HG03457 (cell line): ENCODE measurements around the gene C1orf159.
A peak's percentile ranks its signal among the peaks of the same experiment; 100 is the strongest.
"Not testable (repeated sequence)": the region's sequence is repeated elsewhere in the genome, so short reads cannot be mapped to it uniquely, and the experiment has no call there.

Source experiments
- ATAC-seq: cut with Tn5 transposase; IDR thresholded peaks from one replicate; pipeline ENCODE4 v1.9.1; 2021; ENCODE audit warnings: moderate number of reproducible peaks; ENCODE audit not compliant: unreplicated experiment

Gene C1orf159

DNA sequence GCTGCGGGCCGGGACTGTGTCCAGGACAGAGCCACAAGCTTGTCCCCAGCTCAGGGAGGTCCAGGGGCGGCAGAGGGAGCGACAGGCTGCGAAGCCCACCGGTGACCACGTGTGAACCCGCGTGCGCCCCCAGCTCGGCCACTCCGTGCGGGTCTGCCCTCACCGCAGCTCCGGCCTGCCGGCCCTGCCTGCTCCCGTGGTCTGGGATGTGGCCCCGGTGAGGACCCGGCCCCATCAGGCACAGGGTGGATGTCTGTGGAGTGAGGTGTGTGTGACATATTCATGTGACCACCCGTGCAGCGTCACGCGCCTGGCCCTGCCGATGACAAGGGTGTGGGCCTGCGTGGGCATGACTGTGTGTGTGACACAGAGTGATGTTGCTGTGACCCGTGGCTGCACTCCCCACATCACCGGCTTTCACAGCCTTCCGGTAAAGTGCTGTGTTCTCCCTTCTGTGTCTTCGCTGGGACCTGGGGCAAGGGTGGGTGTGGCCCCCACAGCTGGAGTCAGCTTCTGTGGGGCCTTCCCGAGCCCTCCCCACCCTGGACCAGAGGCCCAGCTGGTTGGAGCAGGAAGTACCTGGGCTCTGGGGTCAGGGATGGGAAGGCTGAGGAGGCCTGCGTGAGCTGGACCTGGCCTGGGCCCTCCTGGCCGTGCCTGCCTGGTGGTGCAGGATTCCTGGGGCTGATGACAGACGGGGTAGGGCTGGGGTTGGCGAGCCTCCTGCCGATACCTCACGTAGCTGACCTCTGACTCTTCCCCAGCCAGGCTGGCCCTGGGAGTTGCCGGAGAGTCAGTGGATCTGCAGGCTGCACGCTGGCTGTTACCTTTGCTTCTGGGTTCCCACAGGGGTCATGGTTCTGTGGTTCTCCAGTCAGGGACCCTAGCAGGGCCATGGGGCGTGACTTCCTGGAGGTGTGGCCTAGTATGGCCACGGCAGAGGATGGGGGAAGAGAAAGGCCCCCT, 45.9 kb downstream of the C1orf159 start:
- ATAC-seq, result no peak

DNA sequence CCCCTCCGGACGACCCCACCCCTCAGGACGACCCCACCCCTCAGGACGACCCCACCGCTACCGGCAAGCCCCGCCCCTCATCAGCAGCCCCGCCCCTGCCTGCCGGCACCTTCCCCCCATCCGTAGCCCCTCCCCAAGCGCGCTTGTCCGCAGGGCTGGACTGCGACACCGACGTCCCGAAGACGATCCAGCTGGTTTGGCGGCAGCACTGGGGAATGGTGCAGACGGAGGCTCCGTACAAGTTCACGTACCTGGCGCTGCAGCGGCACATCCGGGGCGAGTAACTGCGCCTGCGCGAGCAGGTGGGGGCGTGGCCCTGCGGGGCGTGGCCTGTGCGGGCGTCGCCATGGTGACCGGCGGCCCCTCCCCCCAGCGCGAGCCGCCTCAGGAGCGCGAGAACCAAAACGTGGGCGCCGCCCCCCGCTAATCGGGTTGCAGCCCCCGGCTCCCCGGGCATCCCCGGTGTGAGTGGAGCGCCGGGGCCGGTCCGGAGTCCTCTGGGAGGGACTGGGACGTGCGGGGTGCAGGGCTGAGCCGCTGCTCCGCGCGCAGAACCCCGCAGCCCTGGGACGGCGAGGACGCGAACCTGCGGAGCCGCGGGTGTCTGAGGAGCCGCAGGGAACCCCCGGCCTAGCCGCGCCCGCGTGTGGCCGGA, 46.7 kb downstream of the C1orf159 start:
- no peak for ATAC-seq

DNA sequence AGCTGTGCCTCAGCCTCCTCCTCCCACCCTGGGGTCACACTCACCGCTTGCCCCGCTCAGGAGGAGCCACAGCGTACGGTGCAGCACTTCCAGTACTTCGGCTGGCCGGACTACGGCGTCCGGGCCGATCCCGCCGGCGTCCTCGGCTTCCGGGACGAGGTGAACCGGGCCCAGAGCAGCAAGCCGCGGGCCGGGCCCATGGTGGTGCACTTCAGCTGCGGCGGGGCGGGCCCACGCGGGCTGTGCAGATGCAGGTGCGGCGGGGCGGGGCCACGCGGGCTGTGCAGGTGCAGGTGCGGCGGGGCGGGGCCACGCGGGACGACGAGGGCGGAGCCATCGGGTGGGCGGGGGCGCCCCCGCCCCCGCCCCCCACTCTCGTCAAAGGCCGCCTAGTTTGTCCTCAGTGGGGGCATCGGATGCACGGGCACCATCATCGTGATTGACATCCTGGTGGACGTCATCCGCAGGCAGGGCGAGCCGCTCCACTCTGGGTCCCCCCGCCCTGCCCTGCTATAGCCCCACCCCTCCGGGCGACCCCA, 47.3 kb downstream of the C1orf159 start:
- no peak for ATAC-seq

DNA sequence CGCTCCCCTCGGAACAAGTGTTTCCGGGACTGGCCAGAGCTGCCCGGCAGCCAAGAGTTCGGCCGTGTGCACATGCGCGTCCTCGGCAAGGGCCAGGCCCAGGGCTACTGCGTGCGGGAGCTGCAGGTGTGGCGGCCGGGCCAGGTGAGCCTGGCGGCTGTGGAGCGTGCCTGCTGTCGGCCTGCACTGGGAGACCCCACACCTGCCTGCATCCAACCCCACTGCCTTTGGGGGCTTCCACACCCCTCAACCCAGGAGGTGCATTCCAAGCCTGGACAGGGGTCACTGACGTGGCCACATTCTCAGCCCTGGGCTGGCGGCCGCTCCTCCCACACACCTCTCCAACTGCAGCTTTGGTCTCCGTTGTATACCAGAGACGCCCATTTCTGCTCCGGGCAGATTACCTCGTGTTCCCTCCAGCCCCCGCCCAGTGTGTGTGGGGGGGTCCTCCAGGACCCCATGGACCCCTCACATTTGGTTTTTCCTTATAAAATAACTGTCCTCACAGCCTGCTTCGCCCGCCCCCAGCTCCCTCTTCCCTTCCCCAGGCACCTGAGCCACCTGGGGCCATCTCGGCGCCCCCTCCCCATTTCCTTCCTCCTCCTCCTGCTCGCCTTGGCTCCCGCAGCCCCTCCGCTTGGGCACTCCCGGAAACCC, 47.9 kb downstream of the C1orf159 start:
- no peak for ATAC-seq

DNA sequence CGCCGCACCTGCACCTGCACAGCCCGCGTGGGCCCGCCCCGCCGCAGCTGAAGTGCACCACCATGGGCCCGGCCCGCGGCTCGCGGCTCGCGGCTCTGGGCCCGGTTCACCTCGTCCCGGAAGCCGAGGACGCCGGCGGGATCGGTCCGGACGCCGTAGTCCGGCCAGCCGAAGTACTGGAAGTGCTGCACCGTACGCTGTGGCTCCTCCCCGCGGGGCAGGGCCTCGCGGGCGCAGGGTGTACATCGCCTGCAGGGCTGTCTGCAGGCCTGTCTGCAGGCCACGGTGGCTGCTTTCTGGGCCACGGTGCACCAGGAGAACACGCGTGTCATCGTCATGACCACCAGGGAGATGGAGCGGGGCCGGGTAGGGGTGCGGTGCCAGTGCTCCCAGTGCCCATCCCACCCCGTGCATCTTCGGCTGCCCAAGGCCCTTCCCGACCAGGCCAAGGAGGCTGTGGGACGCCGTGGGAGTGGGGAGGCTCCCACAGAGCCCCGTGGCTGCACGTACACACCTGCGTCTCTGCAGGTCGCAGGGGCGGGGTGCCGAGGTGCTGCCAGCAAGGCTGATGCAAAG, 48.5 kb downstream of the C1orf159 start:
- no peak for ATAC-seq

DNA sequence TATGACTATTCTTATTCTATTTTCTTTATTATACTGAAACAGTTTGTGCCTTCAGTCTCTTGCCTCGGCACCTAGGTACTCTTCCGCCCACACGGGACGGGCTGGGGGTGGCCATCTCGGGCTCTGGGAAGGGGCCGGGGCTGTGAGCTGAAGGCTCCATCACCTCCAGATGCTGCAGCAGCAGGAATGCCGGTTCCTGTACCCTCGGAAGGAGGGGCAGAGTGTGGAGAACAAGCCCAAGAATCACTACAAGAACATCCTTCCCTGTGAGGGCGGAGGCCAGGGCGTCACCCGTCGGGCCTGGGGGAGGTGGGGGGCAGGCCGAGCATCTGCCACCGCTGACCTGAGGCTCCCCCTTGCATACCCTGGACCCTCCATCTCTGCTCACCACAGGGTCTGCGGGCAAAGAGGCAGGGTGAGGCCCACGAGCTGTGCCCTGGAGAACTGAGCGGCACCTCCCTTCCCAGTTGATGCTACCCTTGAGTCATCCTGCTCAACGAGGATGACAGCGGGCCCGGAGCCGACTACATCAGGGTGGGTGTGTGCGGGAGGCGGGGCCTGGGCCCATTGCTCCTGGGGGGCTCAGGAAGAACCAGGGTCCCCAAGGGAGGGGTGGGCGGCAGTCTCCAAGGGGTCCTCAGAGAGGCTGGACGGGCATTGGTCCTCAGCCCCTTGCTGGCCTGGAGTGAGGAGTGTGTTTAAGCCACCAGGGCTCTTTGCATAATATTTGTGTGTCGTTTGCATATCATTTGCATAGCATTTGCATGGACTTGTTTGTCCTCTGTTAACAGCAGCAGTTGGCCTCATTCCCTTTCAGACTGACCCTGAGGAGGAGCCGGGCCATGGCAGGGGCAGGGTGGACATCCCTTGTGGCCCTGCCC, 49.2 kb downstream of the C1orf159 start:
- no peak for ATAC-seq

DNA sequence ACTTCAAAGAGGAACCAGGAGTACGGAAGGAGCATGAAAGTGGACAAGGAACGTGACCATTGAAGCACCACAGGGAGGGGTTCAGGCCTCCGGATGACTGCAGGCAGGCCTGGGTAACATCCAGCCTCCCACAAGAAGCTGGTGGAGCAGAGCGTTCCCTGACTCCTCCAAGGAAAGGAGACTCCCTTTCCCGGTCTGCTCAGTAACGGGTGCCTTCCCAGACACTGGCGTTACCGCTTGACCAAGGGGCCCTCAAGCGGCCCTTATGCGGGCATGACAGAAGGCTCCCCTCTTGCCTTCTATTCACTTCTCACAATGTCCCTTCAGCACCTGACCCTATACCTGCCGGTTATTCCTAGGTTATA, 50.0 kb downstream of the C1orf159 start:
- not testable (repeated sequence) for ATAC-seq

DNA sequence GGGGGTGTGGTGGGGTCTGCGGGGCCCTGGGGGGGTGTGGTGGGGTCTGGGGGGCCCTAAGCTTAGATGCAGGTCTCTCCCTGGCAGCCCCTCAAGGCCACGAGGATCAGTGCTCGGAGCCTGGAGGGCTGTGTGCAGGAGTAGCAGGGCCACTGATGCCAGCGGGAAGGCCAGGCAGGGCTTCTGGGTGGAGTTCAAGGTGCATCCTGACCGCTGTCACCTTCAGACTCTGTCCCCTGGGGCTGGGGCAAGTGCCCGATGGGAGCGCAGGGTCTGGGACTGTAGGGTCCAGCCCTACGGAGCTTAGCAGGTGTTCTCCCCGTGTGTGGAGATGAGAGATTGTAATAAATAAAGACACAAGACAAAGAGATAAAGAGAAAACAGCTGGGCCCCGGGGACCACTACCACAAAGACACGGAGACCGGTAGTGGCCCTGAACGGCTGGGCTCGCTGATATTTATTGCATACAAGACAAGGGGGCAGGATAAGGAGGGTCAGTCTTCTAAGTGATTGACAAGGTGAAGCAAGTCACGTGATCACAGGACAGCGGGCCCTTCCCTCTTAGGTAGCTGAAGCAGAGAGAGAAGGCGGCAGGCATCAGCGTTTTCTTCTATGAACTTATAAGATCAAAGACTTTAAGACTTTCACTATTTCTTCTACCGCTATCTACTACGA, 50.5 kb downstream of the C1orf159 start:
- ATAC-seq, result no peak

DNA sequence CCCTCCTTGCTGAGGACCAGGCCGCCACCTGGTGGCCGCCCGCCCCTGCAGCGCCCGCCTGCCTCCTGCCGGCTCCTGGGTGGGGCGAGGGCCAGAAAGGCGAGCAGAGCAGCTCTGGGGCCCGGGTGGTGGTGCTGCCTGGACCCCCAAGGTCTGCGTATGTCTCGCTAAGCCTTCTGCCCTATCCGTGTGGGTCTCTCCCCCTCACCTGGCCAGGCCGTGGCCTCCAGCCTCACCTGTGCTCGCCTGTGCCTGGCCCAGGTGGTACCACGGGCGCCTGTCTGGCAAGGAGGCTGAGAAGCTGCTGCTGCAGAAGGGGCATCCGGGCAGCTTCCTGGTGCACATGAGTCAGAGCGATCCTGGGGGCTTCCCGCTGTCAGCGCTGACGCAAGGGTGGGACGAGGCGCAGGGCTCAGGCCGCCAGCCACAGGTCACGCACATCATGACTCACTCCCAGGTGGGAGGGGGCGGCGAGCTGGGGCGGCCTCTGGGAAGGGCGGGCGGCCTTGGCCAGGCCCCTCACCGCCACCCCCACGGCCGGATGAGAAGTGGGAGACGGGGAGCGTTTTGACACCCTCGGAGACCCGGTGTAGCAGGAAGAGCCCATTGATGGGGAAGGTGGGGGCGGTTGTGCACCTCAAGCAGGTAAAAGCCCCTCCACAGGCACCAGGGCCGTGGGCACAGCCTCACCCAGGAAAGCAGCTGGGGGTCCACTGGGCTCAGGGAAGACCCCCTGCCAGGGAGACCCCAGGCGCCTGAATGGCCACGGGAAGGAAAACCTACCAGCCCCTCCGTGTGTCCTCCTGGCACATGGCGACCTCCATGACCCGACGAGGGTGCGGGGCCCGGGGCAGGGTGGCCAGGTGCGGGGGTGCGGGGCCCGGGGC, 51.7 kb downstream of the C1orf159 start:
- peak; percentile 28 for ATAC-seq

DNA sequence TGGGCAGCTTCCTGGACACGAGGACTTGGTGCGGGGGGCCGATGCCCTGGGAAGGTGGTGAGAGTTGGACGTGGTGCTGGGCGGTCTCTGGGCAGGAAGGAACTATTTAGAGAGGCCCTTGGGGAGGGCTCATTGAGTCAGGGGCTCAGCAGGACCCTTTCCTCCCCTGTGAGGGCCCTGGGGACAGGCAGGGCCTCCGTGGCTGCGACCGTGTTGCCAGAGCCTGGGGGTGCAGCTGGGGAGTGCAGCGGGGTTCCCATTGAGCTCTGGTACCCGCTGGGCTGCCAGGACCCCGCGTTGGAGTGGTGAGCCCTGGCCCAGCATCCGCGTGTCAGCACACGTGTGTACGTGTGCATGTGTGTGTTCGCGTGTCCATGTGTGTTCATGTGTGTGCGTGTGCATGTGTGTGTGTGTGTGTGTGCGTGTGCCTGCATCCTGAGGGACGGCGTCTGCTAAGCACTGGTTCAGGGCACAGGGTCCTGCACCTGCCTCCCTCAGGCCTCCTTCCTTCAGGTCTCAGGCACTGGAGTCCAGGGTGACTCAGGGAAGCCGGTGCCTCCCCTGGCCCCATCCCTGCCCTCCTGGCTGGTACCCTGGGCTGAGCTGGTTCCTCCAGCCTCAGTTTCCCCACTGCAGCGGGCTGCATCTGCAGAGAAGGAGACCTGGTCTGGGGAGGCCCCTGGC, 52.5 kb downstream of the C1orf159 start:
- no peak for ATAC-seq

DNA sequence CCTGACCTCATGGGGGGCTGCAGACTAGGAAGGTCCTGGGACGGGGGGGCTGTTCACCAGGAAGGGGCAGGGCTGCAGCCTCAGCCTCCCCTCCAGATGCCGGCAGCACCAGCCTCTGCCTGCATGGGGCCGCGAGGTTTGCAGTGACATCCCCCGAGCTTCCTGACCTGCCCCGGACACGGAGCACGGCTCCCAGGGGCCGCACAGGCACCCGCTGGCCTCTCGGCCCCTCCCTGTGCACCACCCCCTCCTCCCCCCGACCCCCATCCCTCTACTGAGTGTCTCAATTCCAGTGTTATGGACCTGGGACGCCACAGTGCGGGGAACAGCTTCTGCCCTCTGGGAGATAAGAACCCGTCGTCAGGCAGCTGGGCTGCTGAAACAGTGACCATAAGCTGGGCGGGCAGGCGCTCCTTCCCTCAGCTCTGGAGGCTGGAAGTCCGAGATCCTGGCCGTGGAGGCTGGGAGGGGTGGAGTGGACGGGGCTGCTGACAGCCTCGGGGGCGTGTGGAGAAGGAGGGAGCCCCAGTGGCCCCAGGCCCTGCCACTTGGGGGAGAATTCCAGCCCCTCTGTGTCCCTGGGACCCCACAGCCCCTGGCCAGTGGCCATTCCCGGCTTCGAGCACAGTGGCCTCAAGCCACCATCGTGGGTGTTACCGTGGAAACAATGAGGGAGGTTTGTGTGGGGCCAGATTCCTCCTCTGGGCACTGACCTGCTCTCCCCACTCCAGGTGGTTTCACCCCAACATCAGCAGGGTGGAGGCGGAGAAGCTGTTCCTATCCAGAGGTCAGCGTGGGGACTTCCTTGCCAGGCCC, 53.3 kb downstream of the C1orf159 start:
- ATAC-seq, result no peak

DNA sequence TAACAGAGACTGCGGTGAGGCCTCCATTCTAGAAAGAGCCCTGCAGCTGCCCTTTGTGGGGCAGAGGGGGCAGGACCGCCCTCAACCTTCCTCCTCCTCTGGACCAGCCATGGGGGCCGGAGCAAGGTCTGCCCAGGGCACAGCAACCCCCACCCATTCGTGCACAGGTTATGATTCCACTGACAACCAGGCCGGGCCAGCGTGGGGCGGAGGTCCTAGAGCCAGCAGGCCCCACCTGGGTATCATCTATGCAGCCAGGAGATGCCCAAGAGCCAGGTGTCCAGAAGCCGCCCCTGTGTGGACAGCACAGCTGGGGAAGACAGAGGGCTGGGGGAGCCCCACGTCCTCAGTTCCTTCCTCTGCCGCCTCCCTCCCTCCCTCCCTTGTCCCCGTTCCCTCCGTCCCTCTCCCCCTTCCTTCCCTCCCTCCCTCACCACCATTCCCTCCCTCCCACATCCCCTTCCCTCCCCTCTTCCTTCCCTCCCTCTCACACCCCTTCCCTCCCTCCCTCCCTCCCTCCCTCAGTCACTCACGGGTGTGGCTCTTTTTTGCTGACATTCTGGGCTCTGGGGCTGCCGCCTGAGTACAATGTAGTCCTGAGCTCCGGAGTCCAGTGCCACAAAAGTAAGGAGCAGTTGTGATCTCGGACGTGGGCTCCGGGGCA, 54.1 kb downstream of the C1orf159 start:
- no peak for ATAC-seq

DNA sequence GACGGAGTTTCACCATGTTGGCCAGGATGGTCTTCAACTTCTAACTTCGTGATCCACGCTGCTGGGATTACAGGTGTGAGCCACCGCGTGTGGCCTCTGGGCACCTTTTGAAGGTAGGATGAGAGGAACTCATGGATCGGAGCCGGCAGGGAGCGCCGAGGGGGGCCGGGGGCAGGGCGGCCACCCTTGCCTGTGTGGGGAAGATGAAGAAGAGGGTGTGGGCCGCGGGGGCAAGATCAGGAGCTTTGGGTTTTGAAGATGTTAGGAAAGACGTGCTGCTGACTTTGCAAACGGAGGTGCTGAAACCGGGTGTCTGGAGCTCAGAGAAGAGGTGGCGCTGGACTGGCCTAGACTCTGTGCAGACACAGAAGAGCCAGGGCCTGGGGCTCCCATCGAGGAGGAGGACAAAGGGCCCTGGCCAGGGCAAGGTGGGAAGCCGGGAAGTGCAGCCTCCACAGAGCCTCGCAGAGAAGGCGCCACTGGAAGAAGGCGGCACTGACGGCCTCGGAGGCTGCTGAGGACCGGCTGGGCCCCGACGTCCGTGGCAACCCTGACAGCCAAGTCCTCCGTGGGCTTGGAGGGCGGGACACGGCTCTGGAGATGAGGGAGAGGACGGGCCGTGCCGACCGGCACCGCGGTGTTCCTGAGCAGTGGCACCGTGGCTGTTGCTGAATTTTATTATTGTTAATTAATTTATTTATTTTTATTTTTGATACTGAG, 55.4 kb downstream of the C1orf159 start:
- ATAC-seq, result no peak

DNA sequence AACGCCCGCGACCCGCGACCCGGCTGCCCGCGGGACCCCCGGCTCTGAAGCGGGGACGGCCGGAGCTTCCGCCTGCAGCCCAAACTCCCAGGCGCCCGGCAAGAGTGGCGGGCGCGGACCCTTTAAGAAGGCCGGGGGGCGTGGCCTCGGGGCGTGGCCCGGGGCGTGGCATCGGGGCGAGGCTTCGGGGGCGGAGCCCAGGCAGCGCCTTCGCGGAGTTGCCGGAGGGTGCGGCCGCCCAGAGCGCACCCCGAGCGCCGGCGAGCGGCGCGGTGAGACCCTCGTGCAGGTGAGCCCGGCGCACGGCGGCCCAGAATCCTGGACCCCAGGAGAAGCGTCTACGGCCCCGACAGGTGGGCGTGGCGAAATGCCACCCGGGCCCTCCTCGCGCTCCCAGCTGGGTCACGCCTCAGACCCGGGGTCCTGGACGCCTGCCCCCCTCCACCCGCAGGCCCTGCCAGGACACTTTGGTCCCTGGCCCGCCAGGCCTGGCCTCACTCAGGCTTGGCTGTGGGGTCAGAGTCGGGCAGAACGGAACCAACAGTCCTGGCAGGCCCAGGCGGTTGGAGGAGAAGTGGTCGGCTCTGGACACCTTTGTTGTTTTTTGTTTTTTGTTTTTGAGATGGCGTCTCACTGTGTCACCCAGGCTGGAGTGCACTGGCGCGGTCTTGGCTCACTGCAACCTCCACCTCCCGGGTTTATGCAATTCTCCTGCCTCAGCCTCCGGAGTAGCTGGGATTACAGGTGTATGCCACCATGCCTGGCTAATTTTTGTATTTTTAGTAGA, 56.2 kb downstream of the C1orf159 start:
- ATAC-seq, result peak; percentile 44

DNA sequence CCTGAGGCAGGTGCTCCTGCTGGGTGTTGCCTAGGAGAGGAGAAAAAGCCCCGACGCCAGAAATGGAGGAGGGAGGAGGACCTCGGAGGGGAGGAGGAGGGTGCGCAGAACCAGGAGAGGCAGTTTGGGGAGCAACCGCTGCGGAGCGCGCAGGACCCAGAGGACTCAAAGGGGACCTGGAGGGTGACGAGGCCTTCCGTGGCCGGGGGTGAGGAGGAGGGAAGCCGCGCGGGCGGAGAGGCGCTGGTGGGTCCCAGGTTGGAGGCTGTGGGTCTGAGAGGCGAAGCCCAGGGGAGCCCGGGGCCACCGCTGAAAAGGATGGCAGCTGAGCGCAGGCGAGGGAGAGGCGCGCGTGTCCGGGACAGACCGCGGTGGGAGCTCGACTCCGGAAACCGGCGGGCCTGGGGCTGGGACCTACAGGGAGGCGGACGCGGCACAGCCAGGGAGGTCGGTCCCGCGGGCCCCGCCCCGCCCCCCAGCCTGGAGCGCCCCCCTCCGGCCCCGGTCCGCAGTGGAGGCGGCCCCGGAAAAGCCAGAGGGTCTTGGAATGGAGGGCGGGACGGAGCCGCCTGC, 56.9 kb downstream of the C1orf159 start:
- ATAC-seq, result peak; percentile 16
